Caco-2 (cell line): ENCODE data around the gene KDM6A. TPM values are rescaled to one million over a fixed set of nuclear protein-coding genes. Genes with fewer than 3 reads are reported as not detected.

ENCODE experiments used
- BruUV-seq: library from RNA; stranded (reverse); fragments of 400-500 nt; replicated peaks from 2 replicates; lab custom pipeline; 2021; lab: Mats Ljungman, UMichigan
- CTCF ChIA-PET: fragments of 300-600 bp; sonication (Branson Sonifier 250); formaldehyde crosslinking; loops from one replicate; lab custom pipeline; 2022; ENCODE audit warnings: antibody characterized with exemption; lab: Charles Lee
- POLR2A ChIA-PET: fragments of 300-600 bp; sonication (Branson Sonifier 250); formaldehyde crosslinking; loops from one replicate; lab custom pipeline; 2022; ENCODE audit warnings: antibody characterized with exemption; lab: Charles Lee
- DNase-seq, 2 experiments: peaks; one replicate each; pipeline versions ENCODE4 v3.0.0 to v3.0.0-alpha.2; 2020 to 2022
- H3K27me3 ChIP-seq: replicated peaks from 2 replicates; pipeline ENCODE4 v1.6.0; 2011; ENCODE audit warnings: low read length; ENCODE audit not compliant: control insufficient read depth, insufficient read depth
- H3K36me3 ChIP-seq: 2 replicates; pipeline ENCODE4 v1.5.1; 2011; ENCODE audit warnings: low read length; ENCODE audit not compliant: control insufficient read depth, insufficient read depth
- H3K4me1 ChIP-seq: fragments of 250-450 bp; sonication (Bioruptor Pico); 2 replicates; pipeline ENCODE4 v1.5.1; 2020; ENCODE audit warnings: mild to moderate bottlenecking
- H3K4me3 ChIP-seq: 2 replicates; pipeline ENCODE4 v1.5.1; 2011; ENCODE audit warnings: low read depth, mild to moderate bottlenecking, control low read depth, low read length
- H3K9me3 ChIP-seq: fragments of 250-450 bp; sonication (Bioruptor Pico); 2 replicates; pipeline ENCODE4 v1.5.1; 2020; ENCODE audit warnings: mild to moderate bottlenecking, moderate library complexity
- H3K27ac Mint-ChIP-seq: one replicate; pipeline ENCODE4 v1.8.0; 2022; ENCODE audit warnings: mixed read lengths; ENCODE audit not compliant: unreplicated experiment
- H3K27me3 Mint-ChIP-seq: one replicate; pipeline ENCODE4 v1.8.0; 2022; ENCODE audit warnings: mixed read lengths; ENCODE audit not compliant: insufficient read depth, unreplicated experiment
- H3K36me3 Mint-ChIP-seq: one replicate; pipeline ENCODE4 v1.8.0; 2022; ENCODE audit warnings: mild to moderate bottlenecking, mixed read lengths; ENCODE audit not compliant: insufficient read depth, unreplicated experiment
- H3K4me1 Mint-ChIP-seq: one replicate; pipeline ENCODE4 v1.8.0; 2022; ENCODE audit warnings: low read depth, mixed read lengths; ENCODE audit not compliant: unreplicated experiment
- H3K4me3 Mint-ChIP-seq: one replicate; pipeline ENCODE4 v1.8.0; 2022; ENCODE audit warnings: mild to moderate bottlenecking, moderate library complexity, mixed read lengths; ENCODE audit not compliant: unreplicated experiment
- H3K9me3 Mint-ChIP-seq: one replicate; pipeline ENCODE4 v1.8.0; 2022; ENCODE audit warnings: mixed read lengths; ENCODE audit not compliant: unreplicated experiment
- CTCF ChIP-seq, 2 experiments: fragments of 200-600 bp in 1 of 2; IDR thresholded peaks; 1 replicate in 1 of 2; 2 replicates in 1 of 2; pipeline versions ENCODE4 v1.5.1 to v1.8.0; 2011 to 2022; ENCODE audit warnings: antibody characterized with exemption in 1 of 2, control low read depth in 1 of 2, inconsistent platforms in 1 of 2, low read depth in 1 of 2, low read length in 1 of 2, mild to moderate bottlenecking in 1 of 2, moderate library complexity in 1 of 2; ENCODE audit not compliant: insufficient read depth in 1 of 2, severe bottlenecking in 1 of 2, unreplicated experiment in 1 of 2
- intact Hi-C: fragments of 100-400 bp; cut with micrococcal nuclease; formaldehyde crosslinking; loops from one replicate; pipeline ENCODE4 v1.10.0; 2022; ENCODE audit not compliant: unreplicated experiment
- total RNA-seq: library from RNA; stranded (reverse); gene quantifications from 2 replicates; pipeline ENCODE4 v1.2.3, GENCODE V29; 2022

Gene KDM6A
- total RNA-seq, 1 experiment from 2014 or later = 34.2 TPM

- Histone ChIP-seq H3K4me1 (no peaks in the 10 kb centered on the region), H3K4me3 (no peak overlapping the region), H3K9me3 (no peaks in the 10 kb centered on the region), H3K27me3 (no peaks in the 10 kb centered on the region), H3K36me3 (no peaks in the 10 kb centered on the region)
- no TSS peak for BruUV-seq
- CTCF ChIA-PET = no interaction called here
- peaks cover 7% of the 10 kb centered on the region for H3K4me1 Mint-ChIP-seq
- POLR2A ChIA-PET = no interaction called here
- no peak for DNase-seq
- peaks cover 18% of the 10 kb centered on the region for H3K9me3 Mint-ChIP-seq
- intact Hi-C loops = no loop called here
- H3K27ac Mint-ChIP-seq = no peak overlapping the region
- TF ChIP-seq CTCF (IDR thresholded peaks at IDR 0.05; ENCODE audit: insufficient read depth in 1 of 2, low read depth in 1 of 2, low read length in 1 of 2, severe bottlenecking in 1 of 2, unreplicated experiment in 1 of 2) = no peak
- H3K4me3 Mint-ChIP-seq = no peak overlapping the region
- peaks cover 40% of the 10 kb centered on the region for H3K36me3 Mint-ChIP-seq
- no peaks in the 10 kb centered on the region for H3K27me3 Mint-ChIP-seq
Measured at GRCh38 chrX:44973420-44973932, 100.5 kb downstream of the KDM6A start.

- Histone ChIP-seq H3K4me1 (no peaks in the 10 kb centered on the region), H3K4me3 (no peak overlapping the region), H3K9me3 (no peaks in the 10 kb centered on the region), H3K36me3 (no peaks in the 10 kb centered on the region), H3K27me3 (no peaks in the 10 kb centered on the region)
- DNase-seq = no peak
- Mint-ChIP-seq H3K36me3 (peaks cover 37% of the 10 kb centered on the region), H3K27ac (no peak overlapping the region), H3K4me3 (no peak overlapping the region), H3K4me1 (peaks cover 7% of the 10 kb centered on the region), H3K9me3 (peaks cover 18% of the 10 kb centered on the region), H3K27me3 (no peaks in the 10 kb centered on the region)
- intact Hi-C loops = no loop called here
- ChIA-PET POLR2A (interaction anchor here (1.0 kb wide), 1 partner anchor 7 kb away, joined by 4 read pairs; no protein-coding TSS in a partner anchor), CTCF (no interaction called here)
- TF ChIP-seq CTCF (IDR thresholded peaks at IDR 0.05; ENCODE audit: insufficient read depth in 1 of 2, low read depth in 1 of 2, low read length in 1 of 2, severe bottlenecking in 1 of 2, unreplicated experiment in 1 of 2) = no peak
- BruUV-seq = no TSS peak
Measured at GRCh38 chrX:44974451-44974850, 101.5 kb downstream of the KDM6A start.

- DNase-seq = no peak
- BruUV-seq = no TSS peak
- Mint-ChIP-seq H3K9me3 (peaks cover 18% of the 10 kb centered on the region), H3K27ac (no peak overlapping the region), H3K27me3 (no peaks in the 10 kb centered on the region), H3K36me3 (peaks cover 30% of the 10 kb centered on the region), H3K4me3 (no peak overlapping the region), H3K4me1 (peaks cover 7% of the 10 kb centered on the region)
- CTCF ChIA-PET = no interaction called here
- Histone ChIP-seq H3K4me3 (no peak overlapping the region), H3K27me3 (no peaks in the 10 kb centered on the region), H3K4me1 (no peaks in the 10 kb centered on the region), H3K36me3 (no peaks in the 10 kb centered on the region), H3K9me3 (no peaks in the 10 kb centered on the region)
- intact Hi-C loops = no loop called here
- no peak for TF ChIP-seq CTCF (IDR thresholded peaks at IDR 0.05; ENCODE audit: insufficient read depth in 1 of 2, low read depth in 1 of 2, low read length in 1 of 2, severe bottlenecking in 1 of 2, unreplicated experiment in 1 of 2)
- POLR2A ChIA-PET = no interaction called here
Measured at GRCh38 chrX:44975666-44976263, 102.8 kb downstream of the KDM6A start.
